IMR-90 (cell line): ENCODE results near the gene GLS. TPM values are rescaled to one million over a fixed set of nuclear protein-coding genes. Genes with fewer than 3 reads are reported as not detected.

ENCODE experiments used
- ATAC-seq: fragments of 200-7000 bp; cut with Tn5 transposase; 2 replicates; pipeline ENCODE4 v1.9.1; 2020; ENCODE audit warnings: low read depth, mild to moderate bottlenecking, moderate library complexity
- BruUV-seq: library from RNA; stranded (reverse); fragments of 400-500 nt; replicated peaks from 2 replicates; lab custom pipeline; 2021; lab: Mats Ljungman, UMichigan
- CTCF ChIA-PET: fragments of 300-600 bp; formaldehyde crosslinking; extraction: SDS; loops from one replicate; lab custom pipeline; 2021; ENCODE audit warnings: antibody characterized with exemption; lab: Yijun Ruan, JAX
- POLR2A ChIA-PET: fragments of 300-600 bp; sonication (Branson Sonifier 250); formaldehyde crosslinking; loops from one replicate; lab custom pipeline; 2022; ENCODE audit warnings: antibody characterized with exemption; ENCODE audit not compliant: unreplicated experiment; lab: Charles Lee
- DNase-seq: peaks from one replicate; pipeline ENCODE4 v3.0.0; 2013
- H2AFZ ChIP-seq: replicated peaks from 2 replicates; pipeline ENCODE3; 2013; ENCODE audit warnings: low read length, mild to moderate bottlenecking; ENCODE audit not compliant: poor library complexity
- H2AK5ac ChIP-seq: 2 replicates; pipeline ENCODE4 v1.6.1; 2013; ENCODE audit warnings: low read depth, low read length, inconsistent platforms
- H2AK9ac ChIP-seq: replicated peaks from 2 replicates; pipeline ENCODE3; 2013; ENCODE audit warnings: mild to moderate bottlenecking, low read depth, low read length, moderate library complexity; ENCODE audit not compliant: poor library complexity
- H2BK120ac ChIP-seq: 2 replicates; pipeline ENCODE4 v1.6.1; 2013; ENCODE audit warnings: low read depth, low read length, inconsistent platforms
- H2BK15ac ChIP-seq: 3 replicates; pipeline ENCODE4 v1.6.1; 2013; ENCODE audit warnings: low read depth, low read length, inconsistent platforms
- H2BK20ac ChIP-seq: 2 replicates; pipeline ENCODE4 v1.6.1; 2013; ENCODE audit warnings: low read depth, mild to moderate bottlenecking, inconsistent platforms, low read length, moderate library complexity
- H2BK5ac ChIP-seq: 2 replicates; pipeline ENCODE4 v1.6.1; 2013; ENCODE audit warnings: mild to moderate bottlenecking, low read depth, low read length, inconsistent platforms; ENCODE audit not compliant: poor library complexity, severe bottlenecking
- H3K14ac ChIP-seq: replicated peaks from 2 replicates; pipeline ENCODE4 v1.6.1; 2013; ENCODE audit warnings: low read depth, low read length, inconsistent platforms
- H3K18ac ChIP-seq: 2 replicates; pipeline ENCODE4 v1.6.1; 2013; ENCODE audit warnings: low read depth, low read length, control low read depth
- H3K23ac ChIP-seq: 2 replicates; pipeline ENCODE4 v1.6.1; 2013; ENCODE audit warnings: low read depth, low read length, inconsistent platforms
- H3K27ac ChIP-seq: 2 replicates; pipeline ENCODE4 v1.5.1; 2013; ENCODE audit warnings: mild to moderate bottlenecking, control low read depth, low read length; ENCODE audit not compliant: insufficient read depth
- H3K27me3 ChIP-seq: 2 replicates; pipeline ENCODE4 v1.6.1; 2013; ENCODE audit warnings: low read length; ENCODE audit not compliant: control insufficient read depth, insufficient read depth
- H3K36me3 ChIP-seq: 2 replicates; pipeline ENCODE4 v1.6.1; 2013; ENCODE audit warnings: low read length, mixed read lengths; ENCODE audit not compliant: control insufficient read depth, insufficient read depth
- H3K4ac ChIP-seq: 2 replicates; pipeline ENCODE4 v1.6.1; 2013; ENCODE audit warnings: low read depth, low read length, inconsistent platforms
- H3K4me1 ChIP-seq: 2 replicates; pipeline ENCODE4 v1.6.1; 2013; ENCODE audit warnings: low read length, mixed read lengths; ENCODE audit not compliant: control insufficient read depth, insufficient read depth
- H3K4me2 ChIP-seq: 2 replicates; pipeline ENCODE4 v1.6.1; 2013; ENCODE audit warnings: low read depth, mild to moderate bottlenecking, control low read depth, low read length, moderate library complexity
- H3K4me3 ChIP-seq: 2 replicates; pipeline ENCODE4 v1.5.1; 2013; ENCODE audit warnings: low read depth, mild to moderate bottlenecking, control low read depth, low read length, moderate library complexity; ENCODE audit not compliant: insufficient read depth
- H3K56ac ChIP-seq: 2 replicates; pipeline ENCODE4 v1.6.1; 2013; ENCODE audit warnings: low read length, inconsistent platforms; ENCODE audit not compliant: insufficient read depth; ENCODE audit errors: extremely low read depth
- H3K79me1 ChIP-seq, 2 experiments: 2 replicates each; pipeline ENCODE4 v1.6.1; 2013; ENCODE audit warnings: low read length in 2 of 2, inconsistent platforms in 1 of 2, low read depth in 1 of 2
- H3K9ac ChIP-seq: 2 replicates; pipeline ENCODE4 v1.6.1; 2013; ENCODE audit warnings: low read depth, low read length, control low read depth
- H3K9me1 ChIP-seq: 2 replicates; pipeline ENCODE4 v1.6.1; 2013; ENCODE audit warnings: low read length, inconsistent platforms; ENCODE audit not compliant: insufficient read depth
- H3K9me3 ChIP-seq: 2 replicates; pipeline ENCODE4 v1.6.1; 2013; ENCODE audit warnings: low read length; ENCODE audit not compliant: control insufficient read depth, insufficient read depth
- H4K20me1 ChIP-seq: 2 replicates; pipeline ENCODE4 v1.6.1; 2013; ENCODE audit warnings: low read length, inconsistent platforms; ENCODE audit not compliant: insufficient read depth
- H4K5ac ChIP-seq: 2 replicates; pipeline ENCODE4 v1.6.1; 2013; ENCODE audit warnings: mild to moderate bottlenecking, low read depth, low read length, control low read depth
- H4K8ac ChIP-seq, 2 experiments: 2 replicates each; pipeline ENCODE4 v1.6.1; 2013; ENCODE audit warnings: low read depth in 2 of 2, low read length in 2 of 2, control low read depth in 1 of 2, inconsistent platforms in 1 of 2
- H4K91ac ChIP-seq: 2 replicates; pipeline ENCODE4 v1.6.1; 2013; ENCODE audit warnings: low read depth, low read length, inconsistent platforms; ENCODE audit not compliant: insufficient read depth
- ELK1 ChIP-seq: fragments of 150-350 bp; IDR thresholded peaks from 2 replicates; pipeline ENCODE4 v1.6.1; 2016; ENCODE audit warnings: low read depth, mild to moderate bottlenecking, low read length, moderate library complexity, borderline replicate concordance
- NFE2L2 ChIP-seq: fragments of 150-350 bp; IDR thresholded peaks from 2 replicates; pipeline ENCODE4 v1.6.1; 2016; ENCODE audit warnings: low read depth, mild to moderate bottlenecking, low read length
- RFX5 ChIP-seq: IDR thresholded peaks from 2 replicates; pipeline ENCODE4 v1.8.0; 2012; ENCODE audit warnings: low read depth, mild to moderate bottlenecking, low read length, moderate library complexity
- WGBS, 2 experiments: methylation state at CpG; one replicate each; pipeline versions ENCODE4 v1.1.5 to v1.1.7; 2013; ENCODE audit warnings: missing lambda C conversion rate in 2 of 2; ENCODE audit not compliant: insufficient read length in 1 of 2; ENCODE audit errors: extremely low coverage in 2 of 2; 5-methylcytosine and 5-hydroxymethylcytosine counted together
- dilution Hi-C: fragments of 300-500 bp; cut with HindIII; formaldehyde crosslinking; loops from one replicate; pipeline ENCODE4 v1.14.3; 2018; ENCODE audit warnings: low sequenced_read_pairs; ENCODE audit not compliant: unreplicated experiment
- in situ Hi-C: fragments of 300-500 bp; cut with MboI; formaldehyde crosslinking; loops from 3 replicates; pipeline ENCODE4 v1.14.3; 2019; ENCODE audit warnings: low sequenced_read_pairs, inconsistent platforms, mixed read lengths
- intact Hi-C: fragments of 100-400 bp; cut with micrococcal nuclease; formaldehyde crosslinking; loops from 2 replicates; pipeline ENCODE4 v1.10.0; 2022
- polyA plus RNA-seq, 3 experiments: library from polyadenylated mRNA; depleted of rRNA; stranded (reverse); fragments of >200 nt; gene quantifications; 2 replicates each; pipeline ENCODE4 v1.2.3, GENCODE V29; 2012; ENCODE audit warnings: low replicate concordance in 1 of 3
- total RNA-seq: library from RNA; depleted of rRNA; stranded (reverse); fragments of >200 nt; gene quantifications from 2 replicates; pipeline ENCODE4 v1.2.3, GENCODE V29; 2012

The GLS gene
- total and polyA plus RNA-seq, 2 of the 4 experiments (the other 2 are of a cell fraction): 87.5 to 130 TPM

- Histone ChIP-seq H2BK5ac (no peak overlapping the region), H3K18ac (no peak overlapping the region), H3K23ac (no peak overlapping the region), H3K27me3 (no peaks in the 10 kb centered on the region), H2AFZ (no peak overlapping the region), H3K4me3 (no peak overlapping the region), H4K8ac (no peak overlapping the region), H3K27ac (no peak overlapping the region), H3K79me1 (peaks cover 0 to 16% of the 10 kb centered on the region in 2 experiments; a peak in 1 of 4 replicates), H4K5ac (no peak overlapping the region), H2AK9ac (peak overlapping the region; percentile 33), H2AK5ac (no peak overlapping the region), H2BK120ac (no peak overlapping the region), H3K9me1 (peaks cover 17% of the 10 kb centered on the region), H4K91ac (no peak overlapping the region), H3K36me3 (peaks cover 60% of the 10 kb centered on the region), H2BK20ac (no peak overlapping the region), H3K9ac (no peak overlapping the region), H4K20me1 (peaks cover 35% of the 10 kb centered on the region), H3K9me3 (no peaks in the 10 kb centered on the region), H3K4me1 (peaks cover 3% of the 10 kb centered on the region), H3K4me2 (no peak overlapping the region), H2BK15ac (no peak overlapping the region), H3K14ac (no peak overlapping the region), H3K56ac (no peak overlapping the region), H3K4ac (no peak overlapping the region)
- ATAC-seq (no peak), DNase-seq (peak; percentile 86)
- ChIA-PET POLR2A (interaction anchor here (0.5 kb wide), 1 partner anchor 12 kb away, joined by 4 read pairs; no protein-coding TSS in a partner anchor), CTCF (interaction anchor here (0.5 kb wide), 1 partner anchor 126 kb away, joined by 3 read pairs; no protein-coding TSS in a partner anchor)
- WGBS, 2 experiments: 100% methylated on average over 2 of the region's 5 CpGs; no CpG with 5 or more reads in 1 of the 2 experiments
- BruUV-seq: no TSS peak
- no peak for TF ChIP-seq ELK1
- TF ChIP-seq NFE2L2: no peak
- no peak for TF ChIP-seq RFX5
- in situ Hi-C loops: no loop called here
- dilution Hi-C loops: no loop called here
- intact Hi-C loops: no loop called here
These were observed 104.0 kb downstream of the GLS start for GRCh38 chr2:190984595-190984994.
